ENCODE measurements around the gene SLC25A17. TPM values are rescaled to one million over a fixed set of nuclear protein-coding genes. Genes with fewer than 3 reads are reported as not detected.
"Not testable (repeated sequence)": the region's sequence is repeated elsewhere in the genome, so short reads cannot be mapped to it uniquely, and the experiment has no call there.

Gene SLC25A17
- total RNA-seq = 19.6 TPM

GRCh38 chr22:40818747-40819598 lies at the start of gene SLC25A17:
Gene SLC25A17, minus strand, starts transcription at chr22:40819346. Its CDS starts 98 bp downstream, at chr22:40819248.
- intact Hi-C loops (cut with DNase I) = no loop called here
- ATAC-seq (peak; percentile 98), DNase-seq (ENCODE audit: low spot score) (peak; percentile 92)

- intact Hi-C loops (cut with DNase I); DNase-seq (ENCODE audit: low spot score); ATAC-seq: not testable (repeated sequence)
These were observed 49.2 kb upstream of the SLC25A17 start for GRCh38 chr22:40868379-40868778.

DNA sequence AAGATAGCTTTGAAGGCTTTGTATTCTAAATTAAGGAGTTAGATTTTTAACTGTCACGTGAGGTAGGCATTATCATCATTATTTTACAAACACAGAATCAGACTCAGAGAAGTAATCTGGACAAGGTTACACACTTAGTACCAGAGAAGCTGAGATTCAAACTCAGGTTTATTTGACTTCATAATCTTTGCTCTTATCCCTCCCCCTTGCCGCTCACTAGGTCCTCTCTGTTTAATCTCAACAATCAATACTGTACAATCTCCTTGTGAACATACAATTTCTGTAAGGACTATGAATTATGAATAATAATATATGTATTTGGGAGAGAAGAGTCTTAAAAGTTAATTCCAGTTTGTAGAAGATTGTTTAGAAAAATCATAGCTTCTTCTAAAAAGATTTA lies 48.0 kb upstream of the SLC25A17 start:
- no peak for DNase-seq (ENCODE audit: low spot score)
- ATAC-seq = no peak
- intact Hi-C loops (cut with DNase I) = no loop called here

DNA sequence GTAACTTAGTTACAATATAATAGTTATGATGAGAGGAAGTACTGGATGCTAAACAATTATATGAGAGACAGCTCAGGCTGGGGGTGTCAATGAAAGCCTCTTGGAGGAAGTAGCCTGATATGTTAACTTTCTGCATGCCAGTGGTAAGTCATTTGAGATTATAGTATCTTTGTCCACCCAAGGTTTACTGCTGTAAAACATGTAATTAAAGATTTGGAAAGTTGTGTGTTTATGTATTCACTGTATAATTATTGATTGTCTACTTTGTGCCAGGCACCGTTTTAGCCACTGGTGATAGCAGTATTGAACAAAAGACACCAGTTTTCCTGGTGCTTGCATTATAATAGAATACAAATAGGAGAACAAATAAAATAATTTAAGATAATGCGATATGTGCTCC lies 43.4 kb upstream of the SLC25A17 start:
- DNase-seq (ENCODE audit: low spot score) (no peak), ATAC-seq (no peak)
- intact Hi-C loops (cut with DNase I) = no loop called here

DNA sequence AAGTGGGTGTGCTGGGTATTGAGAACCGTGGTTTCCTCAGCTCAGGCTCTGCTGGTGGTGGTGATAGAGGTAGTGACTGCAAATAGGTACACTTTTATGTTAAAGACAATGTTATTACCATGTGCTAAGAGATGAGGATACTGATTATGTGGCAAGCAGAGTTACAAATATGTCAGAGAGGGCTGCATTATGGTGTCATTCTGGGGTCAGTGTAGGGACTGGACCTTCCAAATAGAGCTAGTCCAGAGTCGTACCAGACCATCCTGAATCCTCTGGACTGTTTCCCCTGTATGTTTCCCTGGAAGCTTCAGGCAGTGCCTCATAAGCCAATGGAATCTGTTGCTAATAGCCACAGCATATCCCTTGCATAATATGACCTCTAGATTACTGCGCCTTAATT lies 42.9 kb upstream of the SLC25A17 start, which contains the start of gene DNAJB7:
TSS of gene DNAJB7 (minus strand) at position 101 of the 400 bp plus-strand sequence. CDS start 119 bp downstream, outside the sequence.
- ATAC-seq = no peak
- intact Hi-C loops (cut with DNase I) = no loop called here
- DNase-seq (ENCODE audit: low spot score) = no peak

- intact Hi-C loops (cut with DNase I) = no loop called here
- DNase-seq (ENCODE audit: low spot score) (no peak), ATAC-seq (no peak)
These were observed 38.2 kb upstream of the SLC25A17 start for GRCh38 chr22:40857309-40857855.

DNA sequence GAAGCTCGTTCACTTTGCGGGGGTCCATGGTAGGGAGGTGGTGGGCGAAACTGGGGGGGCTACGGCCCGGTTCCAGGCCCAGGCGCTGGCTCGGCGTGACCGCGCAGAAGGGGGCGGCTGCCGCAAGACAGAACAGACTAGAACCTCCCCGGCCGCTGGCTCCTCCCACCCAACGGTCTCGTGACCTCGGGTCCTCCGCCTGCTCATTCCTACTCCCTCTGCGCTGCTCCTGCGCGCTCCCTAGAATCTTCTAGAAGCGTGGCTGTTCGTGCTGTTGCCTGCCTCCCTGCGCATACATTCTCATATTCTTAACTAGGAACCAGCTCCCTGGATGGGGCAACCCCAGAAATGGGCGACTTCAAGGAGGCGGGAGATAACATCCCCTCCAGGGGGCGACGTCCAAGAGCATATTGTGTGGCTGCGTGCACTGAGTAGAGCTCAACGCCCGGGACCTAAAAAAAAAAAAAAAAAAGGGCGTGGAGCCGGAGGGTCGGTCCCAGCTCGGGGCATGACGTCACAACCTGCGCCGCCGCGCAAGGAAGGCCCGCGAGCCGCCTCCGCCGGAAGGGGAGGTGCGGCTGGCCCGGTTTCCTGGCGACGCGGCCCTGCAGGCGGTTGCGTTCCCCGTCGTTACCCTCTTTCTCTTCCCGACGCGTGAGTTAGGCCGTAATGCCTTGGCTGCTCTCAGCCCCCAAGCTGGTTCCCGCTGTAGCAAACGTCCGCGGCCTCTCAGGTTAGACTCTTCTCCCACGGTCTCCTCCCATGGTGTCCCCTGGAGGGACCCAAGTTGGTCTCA lies 37.6 kb upstream of the SLC25A17 start, which contains the start of the genes ST13 and XPNPEP3:
TSS of gene ST13 (minus strand) at position 127 of the 796 bp plus-strand sequence. CDS start at position 28, 99 bp downstream.
TSS of gene XPNPEP3 (plus strand) at position 636 of the 796 bp plus-strand sequence. CDS start at position 670, 34 bp downstream.
- peak; percentile 99 for DNase-seq (ENCODE audit: low spot score)
- ATAC-seq = peak; percentile 99
- intact Hi-C loops (cut with DNase I) = no loop called here

- intact Hi-C loops (cut with DNase I) = no loop called here
- peak; percentile 70 for DNase-seq (ENCODE audit: low spot score)
- ATAC-seq = peak; percentile 40
These were observed 36.9 kb upstream of the SLC25A17 start for GRCh38 chr22:40855979-40856512.

DNA sequence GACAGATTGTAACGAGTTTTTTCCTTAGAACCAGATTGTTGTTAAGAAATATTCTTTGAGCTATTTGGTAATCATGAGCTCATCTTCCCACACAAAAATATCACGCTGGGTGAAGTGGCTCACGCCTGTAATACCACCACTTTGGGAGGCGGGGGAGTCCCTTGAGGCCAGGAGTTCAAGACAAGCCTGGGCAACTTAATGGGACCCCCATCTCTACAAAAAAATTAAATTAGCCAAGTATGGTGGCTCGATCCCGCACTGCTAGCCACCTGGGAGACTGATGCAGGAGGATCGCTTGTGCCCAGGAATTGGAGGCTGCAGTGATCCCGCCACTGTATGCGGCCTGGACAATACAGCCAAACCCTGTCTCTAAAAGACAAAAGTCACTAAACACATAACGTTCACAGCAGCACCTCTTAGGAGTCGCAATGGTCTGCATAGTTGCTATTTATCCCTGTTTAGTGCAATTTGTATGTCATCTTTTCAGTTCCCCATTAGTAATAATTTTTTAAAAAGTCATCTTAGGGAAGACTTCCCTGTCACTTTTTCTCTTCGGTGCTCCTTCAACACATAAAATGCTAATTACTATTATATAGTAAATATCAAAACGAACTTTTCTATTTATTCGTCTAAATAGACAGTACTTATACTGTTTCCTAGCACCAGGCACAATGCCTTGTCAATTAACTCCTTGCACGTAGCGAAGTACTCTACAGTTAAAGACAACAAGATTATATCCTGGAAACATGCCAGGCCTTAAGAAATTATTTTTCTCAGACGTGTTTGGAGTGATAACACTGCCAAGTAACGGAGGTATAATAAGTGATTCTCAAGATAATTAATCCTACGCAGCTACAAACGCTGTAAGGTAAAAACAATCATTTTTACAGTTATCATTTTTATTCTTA lies 36.2 kb upstream of the SLC25A17 start:
- DNase-seq (ENCODE audit: low spot score) = no peak
- intact Hi-C loops (cut with DNase I) = no loop called here
- no peak for ATAC-seq

GRCh38 chr22:40853961-40854360 lies 34.8 kb upstream of the SLC25A17 start:
- DNase-seq (ENCODE audit: low spot score) (no peak), ATAC-seq (no peak)
- intact Hi-C loops (cut with DNase I) = no loop called here

- no peak for ATAC-seq
- no peak for DNase-seq (ENCODE audit: low spot score)
- intact Hi-C loops (cut with DNase I) = no loop called here
These were observed 34.2 kb upstream of the SLC25A17 start for GRCh38 chr22:40853333-40853732.

- DNase-seq (ENCODE audit: low spot score); ATAC-seq; intact Hi-C loops (cut with DNase I): not testable (repeated sequence)
These were observed 26.7 kb upstream of the SLC25A17 start for GRCh38 chr22:40845816-40846215.

GRCh38 chr22:40844951-40845350 lies 25.8 kb upstream of the SLC25A17 start:
- DNase-seq (ENCODE audit: low spot score) (no peak), ATAC-seq (no peak)
- intact Hi-C loops (cut with DNase I) = no loop called here

- DNase-seq (ENCODE audit: low spot score) (no peak), ATAC-seq (no peak)
- intact Hi-C loops (cut with DNase I) = no loop called here
These were observed 19.3 kb upstream of the SLC25A17 start for GRCh38 chr22:40838486-40838885.

GRCh38 chr22:40834619-40835018 lies 15.5 kb upstream of the SLC25A17 start:
- ATAC-seq (no peak), DNase-seq (ENCODE audit: low spot score) (no peak)
- intact Hi-C loops (cut with DNase I) = no loop called here

DNA sequence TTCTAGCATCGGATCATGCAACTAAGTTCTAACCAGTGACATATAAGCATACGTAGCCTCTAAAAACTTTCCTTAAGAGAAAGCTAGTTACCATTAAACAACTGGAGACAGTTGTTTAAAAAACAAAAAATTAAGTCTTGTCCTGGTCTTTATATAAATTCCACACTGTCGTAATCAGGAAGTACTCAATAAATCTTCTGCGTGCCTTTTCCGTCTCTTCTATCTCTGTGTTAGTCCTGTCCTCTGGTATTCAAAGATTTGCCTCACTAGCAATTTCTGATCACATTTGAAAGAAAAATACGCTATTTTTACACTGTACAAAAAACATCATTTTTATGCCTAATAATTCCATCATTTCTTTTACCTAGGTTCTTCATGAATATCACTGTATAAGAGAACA lies 10.0 kb upstream of the SLC25A17 start:
- DNase-seq (ENCODE audit: low spot score) (no peak), ATAC-seq (no peak)
- intact Hi-C loops (cut with DNase I) = no loop called here

- intact Hi-C loops (cut with DNase I) = no loop called here
- no peak for DNase-seq (ENCODE audit: low spot score)
- ATAC-seq = no peak
These were observed 8.0 kb upstream of the SLC25A17 start for GRCh38 chr22:40826984-40827741.
